ENCODE results near the gene PDE3B.
"Not testable (repeated sequence)": the region's sequence is repeated elsewhere in the genome, so short reads cannot be mapped to it uniquely, and the experiment has no call there.

PDE3B gene

GRCh38 chr11:14793546-14793945 lies 149.9 kb downstream of the PDE3B start:
- DNase-seq (ENCODE audit: low read depth in 2 of 3, low spot score in 1 of 3): no peak

GRCh38 chr11:14796028-14796427 lies 152.4 kb downstream of the PDE3B start:
- not testable (repeated sequence) for DNase-seq (ENCODE audit: low read depth in 2 of 3, low spot score in 1 of 3)

GRCh38 chr11:14803846-14804245 lies 160.2 kb downstream of the PDE3B start:
- no peak for DNase-seq (ENCODE audit: low read depth in 2 of 3, low spot score in 1 of 3)

GRCh38 chr11:14809466-14809865 lies 165.9 kb downstream of the PDE3B start:
- DNase-seq (ENCODE audit: low read depth in 2 of 3, low spot score in 1 of 3): no peak

- no peak for DNase-seq (ENCODE audit: low read depth in 2 of 3, low spot score in 1 of 3)
Observed at GRCh38 chr11:14812757-14813156, 169.2 kb downstream of the PDE3B start.

- DNase-seq (ENCODE audit: low read depth in 2 of 3, low spot score in 1 of 3): no peak
Observed at GRCh38 chr11:14813516-14813915, 169.9 kb downstream of the PDE3B start.

GRCh38 chr11:14818779-14819178 lies 175.2 kb downstream of the PDE3B start:
- no peak for DNase-seq (ENCODE audit: low read depth in 2 of 3, low spot score in 1 of 3)

GRCh38 chr11:14819596-14819995 lies 176.0 kb downstream of the PDE3B start:
- DNase-seq (ENCODE audit: low read depth in 2 of 3, low spot score in 1 of 3): no peak

- no peak for DNase-seq (ENCODE audit: low read depth in 2 of 3, low spot score in 1 of 3)
Observed at GRCh38 chr11:14821031-14821430, 177.4 kb downstream of the PDE3B start.

- DNase-seq (ENCODE audit: low read depth in 2 of 3, low spot score in 1 of 3): no peak
Observed at GRCh38 chr11:14826600-14826999, 183.0 kb downstream of the PDE3B start.

- DNase-seq (ENCODE audit: low read depth in 2 of 3, low spot score in 1 of 3): no peak
Observed at GRCh38 chr11:14835496-14836492, 192.2 kb downstream of the PDE3B start.

GRCh38 chr11:14842002-14842401 lies 198.4 kb downstream of the PDE3B start:
- DNase-seq (ENCODE audit: low read depth in 2 of 3, low spot score in 1 of 3): no peak

GRCh38 chr11:14852571-14853177 lies 209.1 kb downstream of the PDE3B start:
- DNase-seq (ENCODE audit: low read depth in 2 of 3, low spot score in 1 of 3): no peak

GRCh38 chr11:14854057-14854456 lies 210.5 kb downstream of the PDE3B start:
- no peak for DNase-seq (ENCODE audit: low read depth in 2 of 3, low spot score in 1 of 3)

- DNase-seq (ENCODE audit: low read depth in 2 of 3, low spot score in 1 of 3): no peak
Observed at GRCh38 chr11:14855890-14856289, 212.3 kb downstream of the PDE3B start.

GRCh38 chr11:14857621-14858020 lies 214.0 kb downstream of the PDE3B start:
- DNase-seq (ENCODE audit: low read depth in 2 of 3, low spot score in 1 of 3): no peak

- DNase-seq (ENCODE audit: low read depth in 2 of 3, low spot score in 1 of 3): no peak
Observed at GRCh38 chr11:14858404-14858803, 214.8 kb downstream of the PDE3B start.

GRCh38 chr11:14860511-14860910 lies 216.9 kb downstream of the PDE3B start:
- no peak for DNase-seq (ENCODE audit: low read depth in 2 of 3, low spot score in 1 of 3)

- DNase-seq (ENCODE audit: low read depth in 2 of 3, low spot score in 1 of 3): no peak
Observed at GRCh38 chr11:14861680-14862079, 218.1 kb downstream of the PDE3B start.

GRCh38 chr11:14863775-14864174 lies 220.2 kb downstream of the PDE3B start:
- not testable (repeated sequence) for DNase-seq (ENCODE audit: low read depth in 2 of 3, low spot score in 1 of 3)

GRCh38 chr11:14872032-14872431 lies 228.4 kb downstream of the PDE3B start:
- DNase-seq (ENCODE audit: low read depth in 2 of 3, low spot score in 1 of 3): no peak

- no peak for DNase-seq (ENCODE audit: low read depth in 2 of 3, low spot score in 1 of 3)
Observed at GRCh38 chr11:14873632-14874031, 230.0 kb downstream of the PDE3B start.
